ENCODE results near the gene CDH10. TPM values are rescaled to one million over a fixed set of nuclear protein-coding genes. Genes with fewer than 3 reads are reported as not detected.

The CDH10 gene
- total RNA-seq, 1 experiment from 2014 or later = 1.2 TPM

DNA sequence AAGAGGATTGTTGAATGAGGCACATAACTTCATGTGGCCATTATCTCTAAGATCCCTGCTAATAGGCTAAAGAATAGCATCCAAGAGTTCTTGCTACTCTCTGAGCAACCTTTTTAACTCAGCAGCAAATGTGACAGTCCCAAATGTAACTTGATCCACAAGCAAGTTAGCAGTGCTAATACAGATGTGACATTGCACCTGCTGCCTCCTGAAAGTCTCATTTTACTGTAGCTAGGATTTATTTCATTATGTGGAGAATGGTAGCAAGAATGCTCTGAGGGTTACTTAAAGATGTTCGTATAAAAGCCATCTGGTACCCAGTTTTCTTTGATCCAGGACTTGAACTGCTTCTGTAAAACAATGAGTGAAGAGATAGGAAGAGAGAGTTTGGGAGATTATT is 45.8 kb downstream of the CDH10 start:
- no peak for DNase-seq (ENCODE audit: low spot score)

DNA sequence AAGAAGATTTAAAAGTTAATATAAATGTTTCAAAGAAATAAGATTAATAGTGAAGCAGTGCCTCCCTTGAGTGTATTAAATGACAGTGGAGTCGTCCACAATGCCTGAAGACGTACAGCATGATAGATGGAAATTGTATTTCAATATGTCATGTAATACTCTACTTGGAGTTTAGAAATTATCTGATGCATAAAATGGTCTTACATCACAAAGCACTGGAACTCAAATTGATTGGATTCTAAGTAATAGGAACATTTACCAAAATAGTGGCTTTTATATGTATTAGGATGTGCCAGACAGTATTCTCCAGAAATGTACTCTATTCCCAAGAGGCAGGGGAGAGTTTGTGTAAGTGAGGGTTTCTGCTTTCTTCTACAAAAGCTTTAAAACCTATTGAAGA is 49.4 kb downstream of the CDH10 start:
- DNase-seq (ENCODE audit: low spot score) = no peak

DNA sequence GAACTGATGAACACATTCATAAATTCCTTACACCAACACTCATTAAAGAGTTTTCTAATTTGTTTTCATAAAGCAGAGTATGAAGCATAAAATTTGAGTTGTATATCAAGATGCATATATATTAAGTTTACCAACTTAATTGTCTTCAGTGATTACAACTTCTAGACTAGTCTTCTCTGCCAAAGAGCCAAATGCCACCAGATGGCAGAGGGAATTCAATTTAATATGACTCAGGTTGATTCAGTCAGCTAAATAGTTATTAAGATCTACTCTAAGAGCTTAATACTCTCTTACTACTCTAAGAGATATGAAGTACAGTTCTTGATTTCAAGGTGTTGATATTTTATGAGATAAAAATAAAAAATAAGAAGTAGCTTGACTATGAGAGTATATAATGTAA is 53.4 kb downstream of the CDH10 start:
- DNase-seq (ENCODE audit: low spot score) = no peak

DNA sequence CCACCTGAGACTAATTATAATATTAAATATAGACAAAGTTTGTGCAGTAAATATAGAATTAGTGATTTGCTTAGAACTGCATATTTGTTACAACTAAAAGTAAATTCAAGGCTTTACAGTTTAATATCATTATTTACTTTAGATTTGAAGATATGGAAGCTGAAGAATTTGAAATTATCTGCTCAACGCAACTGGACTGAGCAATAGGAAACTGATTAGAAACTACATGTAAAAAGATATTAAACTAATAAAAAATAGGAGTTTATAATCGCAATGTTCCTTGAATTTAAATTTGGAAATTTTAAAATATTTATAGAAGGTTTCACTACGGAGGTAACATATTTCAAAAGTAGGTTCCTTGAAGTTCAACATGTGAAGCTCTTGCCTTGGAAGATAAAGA is 55.2 kb downstream of the CDH10 start:
- DNase-seq (ENCODE audit: low spot score) = no peak

DNA sequence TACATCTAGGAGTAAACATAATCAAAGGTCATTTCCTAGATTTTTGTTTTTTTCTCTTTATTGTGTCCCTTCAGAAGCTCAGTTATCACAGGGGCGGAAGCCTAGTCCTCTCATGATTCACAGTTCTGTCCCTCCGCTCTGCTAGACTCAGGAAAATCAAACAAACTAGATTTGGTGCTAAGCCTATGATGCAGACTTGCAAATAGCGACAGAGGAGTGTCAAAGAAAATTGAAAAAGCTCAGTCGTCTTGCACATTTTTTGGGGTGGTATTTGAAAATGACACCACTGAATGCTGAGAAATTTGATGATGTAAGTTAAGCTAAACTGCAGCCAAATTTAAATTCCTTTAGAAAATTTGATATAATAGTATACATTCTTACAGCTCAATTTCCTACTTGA is 59.0 kb downstream of the CDH10 start:
- no peak for DNase-seq (ENCODE audit: low spot score)

DNA sequence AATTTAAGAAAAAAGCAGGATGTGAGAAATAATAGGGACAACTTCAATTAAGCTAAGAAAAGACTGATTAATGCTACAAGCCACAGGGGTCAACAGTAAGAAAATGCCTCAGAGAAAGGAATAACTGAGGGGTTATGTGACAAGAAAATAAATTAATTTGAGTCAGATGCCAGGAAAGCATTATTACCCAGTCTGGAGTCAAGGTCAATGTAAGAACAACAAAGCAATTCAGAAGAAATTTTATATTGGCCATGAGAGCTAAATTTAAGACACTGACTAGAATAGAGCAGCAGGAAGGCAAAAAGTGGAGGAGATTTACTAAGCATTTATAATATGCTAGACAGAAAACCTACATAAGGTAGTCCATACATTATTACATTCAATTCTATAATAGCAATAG is 73.5 kb downstream of the CDH10 start:
- DNase-seq (ENCODE audit: low spot score) = no peak

DNA sequence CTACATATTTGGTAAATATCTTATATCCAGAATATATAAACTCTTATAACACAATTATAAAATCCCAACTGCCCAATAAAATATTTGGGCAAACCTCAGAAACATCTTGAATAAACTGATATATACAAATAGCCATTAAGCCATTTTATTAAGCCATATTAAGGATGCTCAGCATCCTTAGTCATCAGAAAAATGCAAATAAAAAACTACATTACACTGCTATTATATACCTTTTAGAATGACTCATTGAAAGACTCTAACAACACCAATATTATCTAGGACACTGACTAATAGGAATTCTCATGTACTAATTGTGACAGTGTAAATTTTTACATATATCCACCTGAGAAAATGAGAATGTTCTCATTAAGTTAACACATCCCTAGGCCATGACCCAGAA is 77.8 kb downstream of the CDH10 start:
- DNase-seq (ENCODE audit: low spot score) = no peak

DNA sequence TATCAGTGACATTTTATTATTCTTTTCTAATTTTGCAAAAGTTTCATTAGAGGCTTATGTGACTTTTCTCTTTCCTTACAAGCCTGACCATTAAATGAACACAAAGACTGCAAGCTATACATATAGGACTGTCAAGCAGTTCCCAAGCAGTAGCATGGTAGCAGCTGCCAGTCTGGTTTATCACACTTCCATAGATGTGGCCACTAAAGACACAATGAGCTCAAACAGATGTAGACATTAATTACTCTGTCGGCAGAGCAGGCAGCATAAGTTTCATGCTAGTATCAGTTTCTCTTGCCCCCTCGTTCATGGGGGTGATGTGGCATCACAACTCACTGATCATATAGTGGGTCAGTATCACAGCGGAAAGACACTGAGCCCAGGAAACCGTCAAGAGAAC is 89.5 kb downstream of the CDH10 start:
- no peak for DNase-seq (ENCODE audit: low spot score)

DNA sequence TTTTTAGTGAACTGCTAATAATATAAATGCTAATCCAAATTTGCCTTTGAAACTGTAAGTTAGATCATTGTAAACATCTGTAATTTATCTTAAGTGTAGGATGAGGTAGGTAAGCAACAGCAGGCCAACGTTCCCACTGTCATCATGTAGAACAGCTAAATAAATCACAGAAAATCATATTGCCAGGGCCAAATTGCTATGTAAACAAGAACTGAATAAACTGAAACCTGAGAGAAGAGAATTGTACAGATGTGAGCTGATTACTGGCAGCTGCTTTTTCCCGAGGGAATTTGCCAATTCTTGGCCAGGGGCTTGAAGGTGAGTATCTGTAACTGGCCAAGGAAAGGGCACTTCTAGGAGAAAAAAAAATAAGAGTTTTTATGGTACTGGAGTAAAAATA is 97.6 kb downstream of the CDH10 start:
- DNase-seq (ENCODE audit: low spot score) = no peak

DNA sequence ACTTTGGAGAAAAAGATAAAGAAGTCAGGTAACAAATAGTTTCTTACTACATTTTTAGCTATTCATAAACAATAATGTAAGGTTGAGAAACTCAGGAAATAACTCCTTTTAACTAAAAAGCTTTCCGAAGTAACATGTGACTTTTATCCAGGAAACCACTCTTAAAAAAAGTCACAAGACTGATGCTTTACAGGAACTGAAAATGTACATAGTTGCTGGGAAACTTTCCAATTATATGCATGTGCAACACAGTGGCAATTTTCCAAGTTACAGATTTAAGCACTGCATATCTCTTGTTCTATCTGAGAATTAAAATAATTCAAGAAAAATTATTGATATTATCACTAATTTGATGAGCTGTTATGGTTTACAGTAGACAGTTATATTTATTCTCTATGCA is 105.2 kb downstream of the CDH10 start:
- DNase-seq (ENCODE audit: low spot score) = no peak

DNA sequence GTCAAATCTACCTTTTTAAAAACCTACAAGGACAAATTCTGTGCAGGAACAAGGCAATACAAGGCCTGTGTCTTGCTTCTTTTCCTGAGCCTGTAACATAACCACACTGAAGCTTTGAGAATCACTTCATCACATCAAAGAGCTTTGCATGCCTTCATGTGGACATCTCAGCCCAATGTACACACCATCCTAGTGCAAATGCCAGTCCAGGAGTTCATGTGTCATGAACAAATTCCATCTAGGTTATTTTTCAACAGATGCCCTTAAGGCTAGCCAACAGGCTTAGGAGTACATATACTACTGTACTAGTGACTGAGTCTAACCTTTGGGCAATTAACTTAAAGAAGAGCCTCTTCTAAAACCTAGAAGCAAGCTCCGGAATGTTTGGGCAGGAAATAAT is 106.4 kb downstream of the CDH10 start:
- DNase-seq (ENCODE audit: low spot score) = no peak

DNA sequence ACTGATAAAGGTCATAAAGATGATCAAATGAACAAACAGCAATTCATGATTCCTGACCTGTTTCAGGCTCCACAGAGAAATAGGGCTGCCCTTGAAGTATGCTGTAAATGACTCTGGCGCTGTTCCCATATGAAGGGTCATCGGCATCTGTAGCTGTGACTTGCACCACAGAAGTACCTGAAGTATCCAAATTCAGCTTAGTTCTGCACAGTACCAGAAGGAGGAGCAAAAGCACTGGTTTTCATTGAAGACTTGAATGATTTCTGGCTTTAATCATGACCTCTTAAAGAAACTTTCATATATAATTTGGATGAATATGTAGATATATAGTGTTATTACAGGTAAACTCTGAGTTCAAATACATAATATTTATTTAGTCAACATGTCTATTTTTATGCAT is 109.1 kb downstream of the CDH10 start:
- DNase-seq (ENCODE audit: low spot score) = peak; percentile 2

DNA sequence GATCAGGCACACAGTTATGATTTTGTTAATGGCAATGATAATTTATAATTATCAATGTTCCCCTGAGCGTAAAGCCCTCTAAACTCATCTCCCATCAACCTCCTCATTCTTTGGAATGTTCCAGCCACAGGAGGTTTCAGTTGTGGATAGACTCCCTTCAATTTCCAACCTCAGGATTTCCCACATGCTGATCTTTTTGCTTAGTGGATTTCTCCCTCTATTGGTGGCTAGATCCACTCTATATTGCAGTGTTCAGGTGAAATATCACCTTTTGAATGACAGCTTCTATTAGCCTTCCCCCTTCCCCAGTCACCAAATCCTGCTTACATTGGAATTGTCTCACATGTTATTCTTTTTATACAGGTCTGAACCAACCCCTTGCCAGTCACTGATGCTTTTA is 113.9 kb downstream of the CDH10 start:
- no peak for DNase-seq (ENCODE audit: low spot score)

DNA sequence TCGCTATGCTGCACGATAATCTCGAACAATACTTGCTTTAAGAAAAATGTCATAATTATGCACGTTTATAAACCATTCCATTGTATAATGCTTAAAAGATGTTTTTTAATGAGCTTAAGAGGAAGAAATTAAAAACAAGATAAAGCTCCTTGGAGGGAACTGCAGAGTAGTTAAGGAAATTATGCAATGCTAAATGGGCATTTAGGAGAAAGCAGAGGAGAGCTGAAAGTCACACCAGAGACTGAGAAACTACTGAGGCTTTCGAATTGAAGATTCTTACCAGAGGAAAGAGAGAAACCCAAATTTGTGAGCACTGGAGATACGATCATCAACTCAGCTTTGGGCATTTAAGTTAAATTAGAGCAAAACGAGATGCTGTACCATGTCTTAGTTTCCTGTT is 119.4 kb downstream of the CDH10 start:
- no peak for DNase-seq (ENCODE audit: low spot score)

DNA sequence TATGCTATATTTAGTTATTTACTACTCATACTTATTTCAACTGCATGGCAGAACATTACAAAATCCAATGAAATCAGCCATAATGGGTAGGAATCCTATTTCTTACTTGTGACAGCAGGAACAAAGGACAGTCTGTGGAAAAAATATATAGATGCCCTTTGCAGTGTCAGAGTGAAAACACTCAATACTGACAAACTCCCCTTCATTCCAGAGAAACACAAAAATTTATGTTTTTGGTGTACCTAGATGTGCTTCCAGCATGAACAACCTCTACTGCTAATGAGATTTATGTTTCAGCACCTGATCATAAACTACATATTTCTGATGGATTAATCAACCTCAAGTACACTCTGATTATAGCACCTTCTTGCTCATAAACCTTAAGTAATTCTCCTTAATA is 132.4 kb downstream of the CDH10 start:
- DNase-seq (ENCODE audit: low spot score) = no peak

DNA sequence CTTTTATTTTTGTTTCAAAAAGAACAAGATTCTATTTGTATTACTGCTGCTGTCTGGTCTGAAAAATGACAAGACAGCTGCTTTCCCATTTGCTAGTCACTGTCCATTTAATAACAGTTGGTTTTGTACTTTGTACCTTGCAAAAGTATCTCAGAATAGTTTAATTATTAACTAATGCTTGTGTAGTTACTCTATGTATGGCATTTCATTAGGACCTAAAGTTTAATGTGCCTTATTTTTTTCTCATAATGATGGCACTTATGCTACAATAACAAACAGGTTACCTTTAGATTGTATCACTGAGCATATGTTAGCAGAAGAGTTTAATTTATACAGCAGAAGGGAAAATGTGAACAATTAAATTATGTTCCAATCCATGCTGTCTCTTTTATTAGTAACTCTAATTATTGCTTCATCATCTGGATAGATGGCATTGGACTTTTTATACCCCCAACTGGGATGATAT is 134.2 kb downstream of the CDH10 start:
- DNase-seq (ENCODE audit: low spot score) = no peak

DNA sequence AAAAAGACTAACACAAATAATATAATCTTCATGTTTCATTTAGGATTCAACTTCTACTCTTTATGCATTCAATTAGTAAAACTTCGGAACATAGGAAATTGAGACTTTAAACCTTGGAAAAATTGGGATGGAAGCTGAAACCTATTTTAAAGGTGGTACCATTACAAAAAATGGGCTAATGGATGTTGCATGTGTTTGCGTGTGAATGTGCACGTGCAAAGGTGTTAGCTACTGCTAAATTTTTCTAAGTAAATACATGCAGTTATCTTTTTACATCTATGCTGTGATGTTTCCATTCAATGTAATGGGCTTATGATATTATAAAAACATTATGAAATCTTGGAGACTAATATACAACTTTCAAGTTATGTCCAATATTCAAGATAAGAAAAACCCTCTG is 134.8 kb downstream of the CDH10 start:
- DNase-seq (ENCODE audit: low spot score) = no peak

DNA sequence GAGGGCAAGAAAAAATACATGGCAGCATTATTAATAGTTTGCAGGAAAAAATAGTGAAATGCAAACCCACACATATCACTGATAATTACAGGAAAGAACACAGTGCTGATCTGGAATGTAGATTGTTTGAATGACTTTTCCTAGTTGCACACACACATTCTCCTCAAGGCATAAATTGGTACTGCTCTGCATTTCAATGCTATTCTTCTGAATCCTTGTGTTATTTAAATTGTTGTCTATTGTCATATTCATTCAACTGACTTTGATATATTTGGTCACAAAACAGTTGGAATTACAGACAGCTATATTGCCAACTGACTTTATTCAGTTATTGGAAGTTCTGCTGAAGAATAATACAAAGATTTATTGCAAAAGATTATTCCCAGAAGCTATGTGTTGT is 139.5 kb downstream of the CDH10 start:
- DNase-seq (ENCODE audit: low spot score) = no peak

DNA sequence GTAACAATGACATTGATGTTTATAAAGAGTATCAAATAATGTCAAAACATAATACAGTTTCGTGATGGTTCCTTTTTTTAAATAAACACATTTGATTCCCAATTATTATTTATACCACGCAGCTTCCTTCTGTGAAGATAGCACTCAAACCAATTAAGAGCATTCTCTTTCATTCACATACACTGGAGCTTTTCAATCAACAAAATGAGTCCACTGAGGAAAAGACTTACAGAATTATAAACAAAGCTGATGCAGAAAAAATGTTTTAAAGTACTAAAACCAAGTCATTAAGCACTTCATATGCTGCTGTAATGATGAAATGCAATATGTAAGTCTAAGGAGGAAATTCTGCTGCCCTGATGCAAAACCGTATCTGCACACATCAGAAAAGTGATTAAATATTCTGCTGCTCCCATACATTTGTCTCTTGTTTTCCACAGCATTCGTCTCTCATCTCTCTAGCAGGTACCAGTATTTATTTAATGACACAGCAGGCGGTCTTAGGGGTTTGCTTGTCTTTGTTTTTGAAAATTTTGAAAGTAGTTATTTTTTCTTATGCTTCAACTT is 147.1 kb downstream of the CDH10 start:
- no peak for DNase-seq (ENCODE audit: low spot score)

DNA sequence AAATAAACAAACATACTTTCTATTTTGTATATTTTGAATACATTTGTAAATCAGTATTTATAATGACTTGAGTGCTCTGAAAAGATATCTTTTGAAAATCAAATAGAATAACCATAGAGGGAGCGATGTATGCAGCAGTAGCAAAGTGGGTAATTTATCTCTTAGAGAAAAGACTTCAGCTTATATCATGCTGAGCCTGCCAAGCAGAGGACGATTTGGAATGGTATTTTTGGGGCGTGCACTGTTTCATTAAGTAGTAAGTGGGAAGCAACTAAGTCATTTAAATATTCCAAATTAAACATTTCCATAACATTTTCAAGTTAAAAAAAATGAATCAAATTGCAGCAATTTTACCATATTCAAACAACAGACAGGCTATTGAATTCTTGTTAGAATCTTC is 147.6 kb downstream of the CDH10 start:
- DNase-seq (ENCODE audit: low spot score) = no peak

DNA sequence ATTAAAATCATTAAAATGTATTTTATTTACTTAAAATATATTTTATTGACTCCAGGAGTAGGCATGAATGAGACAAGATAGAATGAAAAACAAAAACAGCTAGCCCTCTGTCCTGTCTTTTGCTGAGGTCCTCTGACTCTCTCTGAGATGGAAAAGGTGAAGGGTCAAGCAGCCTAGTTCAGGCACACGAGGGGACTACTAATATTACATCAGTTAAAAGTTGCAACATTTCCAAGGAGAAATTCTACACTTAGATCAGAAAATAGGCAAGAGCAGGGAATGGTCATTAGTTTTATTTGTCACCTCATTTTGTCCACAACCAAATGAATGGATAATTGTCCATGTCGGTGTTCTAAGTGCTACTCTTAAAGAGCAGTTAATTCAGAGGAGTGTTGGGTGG is 148.5 kb downstream of the CDH10 start:
- no peak for DNase-seq (ENCODE audit: low spot score)

DNA sequence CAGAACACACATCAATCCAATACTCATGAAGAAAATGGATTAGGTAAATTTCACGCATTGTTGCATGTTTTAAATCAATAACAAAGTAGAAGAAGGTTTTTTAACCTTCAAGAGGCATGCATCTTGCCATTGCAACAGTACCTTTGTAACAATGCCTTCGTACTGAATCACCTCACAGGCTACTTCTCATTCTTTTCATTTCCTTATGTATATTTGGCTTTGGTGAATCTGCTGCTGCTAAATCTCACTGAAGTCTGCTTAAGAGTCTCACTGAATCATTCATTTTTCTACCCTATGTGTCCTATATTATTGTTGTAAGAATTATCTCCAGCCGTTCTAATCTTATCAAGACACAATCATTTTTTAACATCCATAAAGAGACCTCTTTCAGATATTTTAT is 152.5 kb downstream of the CDH10 start:
- no peak for DNase-seq (ENCODE audit: low spot score)

DNA sequence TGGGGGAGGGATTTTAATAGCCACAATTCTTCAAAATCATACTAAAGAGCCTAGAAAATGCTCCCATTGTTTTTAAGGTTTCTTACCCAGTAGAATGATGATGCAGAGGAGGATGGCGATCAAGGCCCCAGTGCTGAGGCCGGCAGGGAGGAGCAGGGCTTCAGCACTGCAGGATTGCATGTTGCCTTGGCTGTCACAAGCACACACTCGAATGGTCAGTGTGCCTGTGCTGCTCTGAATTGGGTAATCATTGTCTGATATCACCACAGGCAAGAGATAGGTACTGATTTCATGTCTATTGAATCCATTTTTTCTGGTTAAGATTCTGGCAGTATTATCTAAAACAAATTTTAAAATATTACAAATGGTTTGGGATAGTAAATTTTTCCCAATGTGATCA is 153.3 kb downstream of the CDH10 start:
- no peak for DNase-seq (ENCODE audit: low spot score)

DNA sequence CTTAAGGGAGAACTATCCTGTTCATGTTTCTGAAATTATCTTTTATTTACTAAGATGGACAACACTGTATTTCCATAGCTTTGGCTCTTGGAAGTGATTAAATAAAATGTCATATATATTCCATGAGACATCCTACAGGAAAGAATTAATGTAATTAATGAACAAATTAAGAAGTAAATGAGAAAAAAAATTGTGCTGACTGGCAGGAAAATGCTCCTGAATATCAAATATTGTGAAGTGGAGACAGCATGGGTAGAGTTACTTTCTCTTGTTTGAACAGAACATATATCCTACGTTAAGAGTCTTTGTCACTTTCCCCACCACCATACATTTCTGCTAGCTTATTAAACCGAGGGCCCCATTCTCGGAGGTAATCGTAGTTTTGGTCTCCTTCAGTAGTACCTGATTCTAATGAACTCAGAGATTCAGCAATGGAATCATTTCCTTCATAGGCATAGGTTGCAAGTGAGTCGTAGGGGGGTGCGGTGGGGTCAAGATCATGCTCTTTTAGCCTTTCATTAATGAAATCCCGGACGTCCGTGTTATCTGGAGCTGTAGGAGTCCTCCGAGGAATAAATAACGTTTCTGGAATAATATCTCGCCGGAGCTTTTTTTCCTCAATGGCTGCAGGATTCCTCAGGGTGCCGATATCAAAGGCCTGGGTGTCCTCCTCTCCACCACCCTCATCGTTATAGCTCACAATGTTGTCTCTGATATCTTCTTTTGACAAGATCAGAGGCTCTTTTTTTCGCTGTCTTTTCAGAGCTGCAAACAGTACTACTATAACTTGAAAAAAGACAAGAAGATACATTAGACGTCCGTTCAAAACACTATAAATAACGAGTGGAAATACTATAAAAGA is 157.2 kb downstream of the CDH10 start:
- DNase-seq (ENCODE audit: low spot score) = no peak

Data from A172 (cell line).